ENCODE measurements around the gene NEAT1. TPM values are rescaled to one million over a fixed set of nuclear protein-coding genes. Genes with fewer than 3 reads are reported as not detected.

The NEAT1 gene
- total and polyA plus RNA-seq, 4 donors, result 239 to 1,734 (median 1,437) TPM

- ATAC-seq (ENCODE audit: low FRiP score) (no peak), DNase-seq (peak; percentile 68 to 75)
- WGBS, 2 donors, result 3 to 5% methylated on average over 19 of the region's 19 CpGs
- Histone ChIP-seq H3K27me3 (ENCODE audit: control insufficient read depth in 1 of 2, insufficient read depth in 2 of 2, low read length in 1 of 2) (peaks cover 0 to 1% of the 10 kb centered on the region in 2 donors), H3K27ac (ENCODE audit: low read depth in 1 of 2, low read length in 2 of 2) (peak overlapping the region; percentile 63 to 86), H3K4me3 (ENCODE audit: low read length in 2 of 2) (peak overlapping the region; percentile 83 to 97), H3K4me1 (ENCODE audit: control insufficient read depth in 1 of 2, insufficient read depth in 2 of 2, low read length in 2 of 2) (no peaks in the 10 kb centered on the region), H3K9me3 (ENCODE audit: control insufficient read depth, low read length) (no peaks in the 10 kb centered on the region), H3K36me3 (ENCODE audit: control insufficient read depth in 1 of 2, insufficient read depth in 2 of 2, low read length in 1 of 2) (peaks cover 0 to 4% of the 10 kb centered on the region in 2 donors)
- intact Hi-C loops (cut with DNase I), result loop anchor here in 1 of 2 donors (5.0 kb wide), 1 partner anchor 154 kb away; the partner anchor contains the start of gene EHBP1L1
Observed at GRCh38 chr11:65423516-65424204, 1.1 kb downstream of the NEAT1 start.

- peak; percentile 77 to 86 for DNase-seq
- Histone ChIP-seq H3K4me3 (ENCODE audit: low read length in 2 of 2) (peak overlapping the region; percentile 83 to 97), H3K36me3 (ENCODE audit: control insufficient read depth in 1 of 2, insufficient read depth in 2 of 2, low read length in 1 of 2) (peaks cover 0 to 4% of the 10 kb centered on the region in 2 donors), H3K9me3 (ENCODE audit: control insufficient read depth, low read length) (no peaks in the 10 kb centered on the region), H3K27ac (ENCODE audit: low read depth in 1 of 2, low read length in 2 of 2) (peak overlapping the region; percentile 63 to 86), H3K4me1 (ENCODE audit: control insufficient read depth in 1 of 2, insufficient read depth in 2 of 2, low read length in 2 of 2) (no peaks in the 10 kb centered on the region), H3K27me3 (ENCODE audit: control insufficient read depth in 1 of 2, insufficient read depth in 2 of 2, low read length in 1 of 2) (peaks cover 0 to 1% of the 10 kb centered on the region in 2 donors)
- intact Hi-C loops (cut with DNase I), result loop anchor here in 1 of 2 donors (5.0 kb wide), 1 partner anchor 153 kb away; the partner anchor contains the start of gene EHBP1L1
- 1% methylated on average over 18 of the region's 18 CpGs for WGBS, 2 donors
- no peak for ATAC-seq (ENCODE audit: low FRiP score)
Observed at GRCh38 chr11:65424205-65425104, 1.9 kb downstream of the NEAT1 start.

DNA sequence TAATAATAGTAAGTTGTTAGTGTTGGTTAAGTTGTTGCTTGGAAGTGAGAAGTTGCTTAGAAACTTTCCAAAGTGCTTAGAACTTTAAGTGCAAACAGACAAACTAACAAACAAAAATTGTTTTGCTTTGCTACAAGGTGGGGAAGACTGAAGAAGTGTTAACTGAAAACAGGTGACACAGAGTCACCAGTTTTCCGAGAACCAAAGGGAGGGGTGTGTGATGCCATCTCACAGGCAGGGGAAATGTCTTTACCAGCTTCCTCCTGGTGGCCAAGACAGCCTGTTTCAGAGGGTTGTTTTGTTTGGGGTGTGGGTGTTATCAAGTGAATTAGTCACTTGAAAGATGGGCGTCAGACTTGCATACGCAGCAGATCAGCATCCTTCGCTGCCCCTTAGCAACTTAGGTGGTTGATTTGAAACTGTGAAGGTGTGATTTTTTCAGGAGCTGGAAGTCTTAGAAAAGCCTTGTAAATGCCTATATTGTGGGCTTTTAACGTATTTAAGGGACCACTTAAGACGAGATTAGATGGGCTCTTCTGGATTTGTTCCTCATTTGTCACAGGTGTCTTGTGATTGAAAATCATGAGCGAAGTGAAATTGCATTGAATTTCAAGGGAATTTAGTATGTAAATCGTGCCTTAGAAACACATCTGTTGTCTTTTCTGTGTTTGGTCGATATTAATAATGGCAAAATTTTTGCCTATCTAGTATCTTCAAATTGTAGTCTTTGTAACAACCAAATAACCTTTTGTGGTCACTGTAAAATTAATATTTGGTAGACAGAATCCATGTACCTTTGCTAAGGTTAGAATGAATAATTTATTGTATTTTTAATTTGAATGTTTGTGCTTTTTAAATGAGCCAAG is 2.7 kb downstream of the NEAT1 start:
- intact Hi-C loops (cut with DNase I), result no loop called here
- H3K27me3 ChIP-seq (ENCODE audit: control insufficient read depth in 1 of 2, insufficient read depth in 2 of 2, low read length in 1 of 2), result peaks cover 0 to 1% of the 10 kb centered on the region in 2 donors
- peak overlapping the region; percentile 83 to 97 for H3K4me3 ChIP-seq (ENCODE audit: low read length in 2 of 2)
- no peaks in the 10 kb centered on the region for H3K4me1 ChIP-seq (ENCODE audit: control insufficient read depth in 1 of 2, insufficient read depth in 2 of 2, low read length in 2 of 2)
- 0 to 1% methylated on average over 9 of the region's 9 CpGs for WGBS, 2 donors
- no peaks in the 10 kb centered on the region for H3K9me3 ChIP-seq (ENCODE audit: control insufficient read depth, low read length)
- peak overlapping the region; percentile 33 to 82 for H3K27ac ChIP-seq (ENCODE audit: low read depth in 1 of 2, low read length in 2 of 2)
- peaks cover 0 to 4% of the 10 kb centered on the region in 2 donors for H3K36me3 ChIP-seq (ENCODE audit: control insufficient read depth in 1 of 2, insufficient read depth in 2 of 2, low read length in 1 of 2)
- ATAC-seq (ENCODE audit: low FRiP score), result no peak
- DNase-seq, result peak in 1 of 2 donors; percentile 52

DNA sequence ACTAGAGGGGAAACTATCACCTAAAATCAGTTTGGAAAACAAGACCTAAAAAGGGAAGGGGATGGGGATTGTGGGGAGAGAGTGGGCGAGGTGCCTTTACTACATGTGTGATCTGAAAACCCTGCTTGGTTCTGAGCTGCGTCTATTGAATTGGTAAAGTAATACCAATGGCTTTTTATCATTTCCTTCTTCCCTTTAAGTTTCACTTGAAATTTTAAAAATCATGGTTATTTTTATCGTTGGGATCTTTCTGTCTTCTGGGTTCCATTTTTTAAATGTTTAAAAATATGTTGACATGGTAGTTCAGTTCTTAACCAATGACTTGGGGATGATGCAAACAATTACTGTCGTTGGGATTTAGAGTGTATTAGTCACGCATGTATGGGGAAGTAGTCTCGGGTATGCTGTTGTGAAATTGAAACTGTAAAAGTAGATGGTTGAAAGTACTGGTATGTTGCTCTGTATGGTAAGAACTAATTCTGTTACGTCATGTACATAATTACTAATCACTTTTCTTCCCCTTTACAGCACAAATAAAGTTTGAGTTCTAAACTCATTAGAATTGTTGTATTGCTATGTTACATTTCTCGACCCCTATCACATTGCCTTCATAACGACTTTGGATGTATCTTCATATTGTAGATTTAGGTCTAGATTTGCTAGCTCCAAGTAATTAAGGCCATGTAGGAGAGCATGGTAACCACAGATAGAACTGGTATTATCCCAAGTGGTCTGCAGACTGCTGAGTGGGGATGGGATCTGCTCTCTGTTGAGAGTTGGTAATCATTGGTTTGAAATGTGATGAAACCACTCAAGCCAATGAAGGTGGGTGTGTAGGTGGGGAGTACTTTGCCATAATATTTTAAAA is 3.6 kb downstream of the NEAT1 start:
- intact Hi-C loops (cut with DNase I), result loop anchor here in 1 of 2 donors (2.0 kb wide), 1 partner anchor 79 kb away; no protein-coding TSS in a partner anchor
- H3K4me1 ChIP-seq (ENCODE audit: control insufficient read depth in 1 of 2, insufficient read depth in 2 of 2, low read length in 2 of 2), result no peaks in the 10 kb centered on the region
- H3K36me3 ChIP-seq (ENCODE audit: control insufficient read depth in 1 of 2, insufficient read depth in 2 of 2, low read length in 1 of 2), result peaks cover 0 to 4% of the 10 kb centered on the region in 2 donors
- peak overlapping the region in 1 of 2 donors; percentile 28 for H3K27ac ChIP-seq (ENCODE audit: low read depth in 1 of 2, low read length in 2 of 2)
- DNase-seq (no peak), ATAC-seq (ENCODE audit: low FRiP score) (no peak)
- H3K9me3 ChIP-seq (ENCODE audit: control insufficient read depth, low read length), result no peaks in the 10 kb centered on the region
- WGBS, 2 donors, result 1% methylated on average over 9 of the region's 9 CpGs
- H3K4me3 ChIP-seq (ENCODE audit: low read length in 2 of 2), result peak overlapping the region; percentile 83 to 97
- H3K27me3 ChIP-seq (ENCODE audit: control insufficient read depth in 1 of 2, insufficient read depth in 2 of 2, low read length in 1 of 2), result peaks cover 0 to 1% of the 10 kb centered on the region in 2 donors

GRCh38 chr11:65426839-65427690 is 4.5 kb downstream of the NEAT1 start:
- WGBS, 2 donors, result 5 to 6% methylated on average over 10 of the region's 10 CpGs
- Histone ChIP-seq H3K9me3 (ENCODE audit: control insufficient read depth, low read length) (no peaks in the 10 kb centered on the region), H3K4me3 (ENCODE audit: low read length in 2 of 2) (peak overlapping the region; percentile 83 to 97), H3K27ac (ENCODE audit: low read depth in 1 of 2, low read length in 2 of 2) (peak overlapping the region in 1 of 2 donors; percentile 62), H3K4me1 (ENCODE audit: control insufficient read depth in 1 of 2, insufficient read depth in 2 of 2, low read length in 2 of 2) (no peaks in the 10 kb centered on the region), H3K27me3 (ENCODE audit: control insufficient read depth in 1 of 2, insufficient read depth in 2 of 2, low read length in 1 of 2) (peaks cover 0 to 1% of the 10 kb centered on the region in 2 donors), H3K36me3 (ENCODE audit: control insufficient read depth in 1 of 2, insufficient read depth in 2 of 2, low read length in 1 of 2) (peaks cover 0 to 4% of the 10 kb centered on the region in 2 donors)
- peak in 1 of 2 donors; percentile 81 for DNase-seq
- intact Hi-C loops (cut with DNase I), result loop anchor here in 1 of 2 donors (2.0 kb wide), 1 partner anchor 78 kb away; no protein-coding TSS in a partner anchor
- no peak for ATAC-seq (ENCODE audit: low FRiP score)

DNA sequence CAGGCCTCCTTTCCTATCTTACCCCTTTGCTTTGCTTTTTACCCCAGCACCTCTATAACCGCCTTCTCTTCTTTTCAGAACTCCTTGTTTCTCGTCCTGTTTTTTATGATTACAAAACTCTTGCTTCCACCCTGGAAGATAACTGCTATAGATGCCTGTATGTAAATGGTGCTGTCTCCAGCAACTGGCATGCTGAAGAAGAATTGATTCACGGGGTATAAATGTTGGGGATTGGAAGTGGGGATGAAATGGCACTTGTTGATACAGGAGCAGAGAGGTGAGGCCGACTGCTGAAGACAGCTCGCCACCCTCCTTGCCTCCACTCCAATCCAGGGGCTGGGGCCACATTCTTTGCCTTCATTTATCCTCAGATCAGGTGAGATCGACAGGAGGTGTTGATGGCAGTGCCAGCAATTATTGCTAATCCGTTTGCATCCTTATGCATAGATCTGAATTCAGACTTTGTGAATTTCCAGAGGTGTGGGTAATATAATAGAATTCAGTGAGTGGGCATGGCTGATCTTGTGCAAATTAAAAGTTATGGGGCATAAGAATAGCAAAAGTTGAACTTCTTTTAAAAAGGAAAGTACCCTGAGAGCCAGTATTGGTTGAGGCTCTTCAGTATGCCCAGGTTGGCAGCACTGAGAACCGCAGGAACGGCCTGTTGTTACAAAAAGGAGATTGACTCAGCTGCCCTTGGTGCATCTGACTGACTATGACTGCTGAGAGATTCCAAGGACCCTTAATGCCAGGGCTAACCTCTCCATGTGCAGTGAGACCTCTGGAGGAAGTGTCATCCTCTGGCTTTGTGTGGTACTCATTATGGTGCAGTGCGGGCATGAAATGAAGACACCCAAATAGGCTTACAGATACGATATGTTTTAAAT is 5.3 kb downstream of the NEAT1 start:
- intact Hi-C loops (cut with DNase I), result loop anchor here in 1 of 2 donors (2.0 kb wide), 1 partner anchor 77 kb away; no protein-coding TSS in a partner anchor
- DNase-seq (peak in 1 of 2 donors; percentile 79), ATAC-seq (ENCODE audit: low FRiP score) (no peak)
- Histone ChIP-seq H3K9me3 (ENCODE audit: control insufficient read depth, low read length) (no peaks in the 10 kb centered on the region), H3K27ac (ENCODE audit: low read depth in 1 of 2, low read length in 2 of 2) (peak overlapping the region in 1 of 2 donors; percentile 62), H3K36me3 (ENCODE audit: control insufficient read depth in 1 of 2, insufficient read depth in 2 of 2, low read length in 1 of 2) (peaks cover 0 to 4% of the 10 kb centered on the region in 2 donors), H3K27me3 (ENCODE audit: control insufficient read depth in 1 of 2, insufficient read depth in 2 of 2, low read length in 1 of 2) (no peaks in the 10 kb centered on the region), H3K4me3 (ENCODE audit: low read length in 2 of 2) (peak overlapping the region; percentile 83 to 97), H3K4me1 (ENCODE audit: control insufficient read depth in 1 of 2, insufficient read depth in 2 of 2, low read length in 2 of 2) (no peaks in the 10 kb centered on the region)
- WGBS, 2 donors, result 8 to 9% methylated on average over 11 of the region's 11 CpGs
